ENCODE results near the gene STXBP6. TPM values are rescaled to one million over a fixed set of nuclear protein-coding genes. Genes with fewer than 3 reads are reported as not detected.
A peak's percentile ranks its signal among the peaks of the same experiment; 100 is the strongest.

The STXBP6 gene
- polyA plus RNA-seq, 3 donors = 8.1 to 9.9 (median 8.4) TPM

- DNase-seq (ENCODE audit: extremely low read depth in 1 of 11, low read depth in 9 of 11, low spot score in 4 of 11) = no peak
Measured at GRCh38 chr14:24996930-24997725, 52.8 kb downstream of the STXBP6 start.

- no peak for DNase-seq (ENCODE audit: extremely low read depth in 1 of 11, low read depth in 9 of 11, low spot score in 4 of 11)
Measured at GRCh38 chr14:24995016-24995415, 54.9 kb downstream of the STXBP6 start.

GRCh38 chr14:24993631-24994030 is 56.3 kb downstream of the STXBP6 start:
- DNase-seq (ENCODE audit: extremely low read depth in 1 of 11, low read depth in 9 of 11, low spot score in 4 of 11) = no peak

- DNase-seq (ENCODE audit: extremely low read depth in 1 of 11, low read depth in 9 of 11, low spot score in 4 of 11) = no peak
Measured at GRCh38 chr14:24992624-24993360, 57.2 kb downstream of the STXBP6 start.

- DNase-seq (ENCODE audit: extremely low read depth in 1 of 11, low read depth in 9 of 11, low spot score in 4 of 11) = no peak
Measured at GRCh38 chr14:24991821-24992220, 58.1 kb downstream of the STXBP6 start.

DNA sequence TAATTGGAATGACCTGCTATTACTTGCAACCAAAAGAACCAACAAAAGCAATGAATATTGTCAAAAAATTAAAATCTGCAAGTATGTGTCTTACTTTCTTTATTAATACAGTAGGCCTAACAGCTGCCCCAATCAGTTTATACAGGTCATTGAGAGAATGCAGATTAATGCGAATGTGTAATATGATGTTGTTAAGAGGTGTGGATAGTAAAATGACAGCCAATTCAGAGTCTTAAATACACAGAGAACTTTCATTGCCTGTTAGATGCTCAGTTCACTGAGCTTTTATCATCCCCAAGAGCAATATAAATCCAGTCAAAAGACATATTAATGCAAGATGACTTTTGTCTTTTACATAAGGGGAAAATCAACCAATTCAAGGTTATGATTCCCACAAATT is 58.7 kb downstream of the STXBP6 start:
- DNase-seq (ENCODE audit: extremely low read depth in 1 of 11, low read depth in 9 of 11, low spot score in 4 of 11) = no peak

- no peak for DNase-seq (ENCODE audit: extremely low read depth in 1 of 11, low read depth in 9 of 11, low spot score in 4 of 11)
Measured at GRCh38 chr14:24990773-24991172, 59.2 kb downstream of the STXBP6 start.

DNA sequence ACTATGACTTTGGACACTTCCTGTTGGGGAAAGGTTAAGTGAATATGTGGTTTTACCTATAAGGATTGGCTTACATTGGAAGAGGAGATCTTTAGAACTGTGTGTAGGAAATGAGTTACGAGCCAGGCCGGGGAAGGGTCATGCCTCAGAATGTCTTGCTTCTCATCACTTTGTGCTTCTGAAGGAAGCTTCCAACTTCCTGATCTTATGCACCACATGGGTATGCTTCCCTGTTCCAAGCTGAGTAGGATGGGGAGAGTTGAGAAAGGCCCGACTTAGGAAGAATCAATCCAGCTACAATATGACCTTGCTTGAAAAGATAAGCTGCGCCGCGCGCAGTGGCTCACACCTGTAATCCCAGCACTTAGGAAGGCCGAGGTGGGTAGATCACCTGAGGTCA is 59.9 kb downstream of the STXBP6 start:
- DNase-seq (ENCODE audit: extremely low read depth in 1 of 11, low read depth in 9 of 11, low spot score in 4 of 11) = no peak

DNA sequence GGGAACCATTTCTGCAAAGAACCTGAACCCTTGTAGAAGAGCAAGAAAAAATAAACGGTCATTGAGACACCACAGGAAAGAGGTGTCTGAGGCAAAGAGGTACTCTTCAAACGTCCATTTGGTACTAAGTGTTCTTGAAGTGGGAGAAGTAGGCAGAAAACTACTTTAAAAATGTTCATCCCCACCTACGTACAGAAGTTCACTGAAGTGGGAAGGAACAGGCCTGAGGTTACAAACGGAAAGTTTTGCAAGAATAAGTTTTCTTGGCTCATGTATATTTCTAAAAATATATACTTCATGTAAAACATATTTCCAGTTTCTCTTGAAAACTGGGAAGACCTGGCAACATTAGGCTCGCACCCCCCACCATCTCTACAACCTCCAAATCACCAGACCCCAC is 61.2 kb downstream of the STXBP6 start:
- no peak for DNase-seq (ENCODE audit: extremely low read depth in 1 of 11, low read depth in 9 of 11, low spot score in 4 of 11)

GRCh38 chr14:24986206-24986893 is 63.6 kb downstream of the STXBP6 start:
- no peak for DNase-seq (ENCODE audit: extremely low read depth in 1 of 11, low read depth in 9 of 11, low spot score in 4 of 11)

- DNase-seq (ENCODE audit: extremely low read depth in 1 of 11, low read depth in 9 of 11, low spot score in 4 of 11) = peak in 10 of 11 donors; percentile 10 to 47 (median 30)
Measured at GRCh38 chr14:24984846-24985589, 64.9 kb downstream of the STXBP6 start.

DNA sequence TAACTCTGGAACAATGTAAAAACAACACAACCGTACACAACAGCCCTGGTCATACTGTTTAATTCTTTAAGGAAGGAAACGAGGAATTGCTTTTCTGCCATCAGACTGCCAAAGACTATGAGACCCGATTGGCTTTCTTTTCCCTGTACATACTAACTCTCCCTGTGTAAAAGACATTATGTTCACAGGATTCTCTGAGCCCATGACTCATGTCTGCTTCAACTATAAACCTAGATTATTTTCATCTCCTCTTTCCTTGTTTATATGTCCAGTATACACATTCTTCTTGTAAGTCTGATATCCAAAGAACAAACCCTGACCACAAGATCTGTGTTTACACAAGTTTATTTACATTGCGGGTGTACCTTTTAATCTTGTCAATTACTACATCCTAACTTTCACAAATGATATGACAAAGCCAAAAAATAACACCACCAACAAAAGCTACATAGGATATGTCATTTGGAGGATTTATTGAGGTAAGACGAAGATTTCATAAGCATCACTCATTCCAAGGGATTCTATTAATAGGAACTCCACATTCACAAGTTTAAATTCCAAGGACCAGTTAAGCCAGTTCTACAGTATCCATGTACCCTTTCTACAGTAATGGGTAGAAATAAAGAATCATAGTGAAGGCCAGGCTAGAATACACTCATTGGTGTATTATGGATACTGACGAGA is 67.3 kb downstream of the STXBP6 start:
- DNase-seq (ENCODE audit: extremely low read depth in 1 of 11, low read depth in 9 of 11, low spot score in 4 of 11) = no peak

DNA sequence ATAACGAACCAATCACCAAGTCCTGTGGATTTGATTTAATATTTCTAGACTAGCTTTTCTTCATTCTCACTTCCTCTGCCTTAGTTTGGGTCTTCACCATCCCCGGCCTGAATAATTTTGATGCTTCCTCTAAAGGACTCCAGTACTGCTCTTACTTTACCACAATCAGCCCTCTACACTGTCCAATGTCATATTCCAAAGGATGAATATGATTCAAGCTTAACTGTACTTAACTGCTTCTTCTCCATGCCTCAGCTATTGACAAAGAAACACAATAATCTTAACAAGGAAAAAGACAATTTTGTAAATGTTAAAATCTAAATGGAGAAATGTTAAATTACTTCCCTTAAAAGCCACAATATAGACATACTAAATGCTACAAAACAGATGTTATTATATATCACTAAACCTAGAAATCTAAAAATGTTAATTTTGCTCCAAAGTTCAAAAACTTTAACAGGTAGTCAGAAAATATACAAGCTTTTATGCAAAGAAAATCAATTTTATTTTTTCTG is 70.2 kb downstream of the STXBP6 start:
- no peak for DNase-seq (ENCODE audit: extremely low read depth in 1 of 11, low read depth in 9 of 11, low spot score in 4 of 11)

- DNase-seq (ENCODE audit: extremely low read depth in 1 of 11, low read depth in 9 of 11, low spot score in 4 of 11) = no peak
Measured at GRCh38 chr14:24978862-24979724, 70.9 kb downstream of the STXBP6 start.

DNA sequence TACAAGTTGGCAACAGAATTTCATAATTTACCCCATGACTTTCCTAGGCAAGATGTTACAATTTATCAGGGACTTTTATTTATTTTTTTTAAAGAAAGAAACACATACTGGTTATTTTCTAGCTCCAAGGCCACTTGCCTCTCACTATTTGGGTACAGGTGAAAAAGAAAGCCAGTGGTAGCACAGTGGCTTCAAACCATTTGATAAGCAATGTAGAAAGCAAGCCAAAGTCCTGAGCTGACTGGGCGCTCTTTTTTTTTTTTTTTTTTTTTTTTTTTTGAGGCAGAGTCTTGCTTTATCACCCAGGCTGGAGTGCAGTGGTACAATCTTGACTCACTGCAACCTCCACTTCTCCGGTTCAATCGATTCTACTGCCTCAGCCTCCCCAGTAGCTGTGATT is 73.3 kb downstream of the STXBP6 start:
- DNase-seq (ENCODE audit: extremely low read depth in 1 of 11, low read depth in 9 of 11, low spot score in 4 of 11) = no peak

- no peak for DNase-seq (ENCODE audit: extremely low read depth in 1 of 11, low read depth in 9 of 11, low spot score in 4 of 11)
Measured at GRCh38 chr14:24975393-24975792, 74.6 kb downstream of the STXBP6 start.

GRCh38 chr14:24974591-24975374 is 75.2 kb downstream of the STXBP6 start:
- DNase-seq (ENCODE audit: extremely low read depth in 1 of 11, low read depth in 9 of 11, low spot score in 4 of 11) = no peak
